HepG2 (cell line): ENCODE data around the gene TNFAIP8L3.

ENCODE experiments used
- FOXJ3 ChIP-seq: sonication (generic); formaldehyde crosslinking; IDR thresholded peaks from 2 replicates; pipeline ENCODE4 v1.4.0; 2020; ENCODE audit warnings: missing genetic modification reagents, mild to moderate bottlenecking, borderline replicate concordance
- MYC ChIP-seq: sonication (generic); formaldehyde crosslinking; IDR thresholded peaks from 2 replicates; pipeline ENCODE4 v1.9.0; 2021; ENCODE audit warnings: missing genetic modification reagents, borderline replicate concordance
- REL ChIP-seq: sonication (generic); formaldehyde crosslinking; conservative IDR thresholded peaks from 2 replicates; pipeline ENCODE4 v1.8.0; 2022; ENCODE audit warnings: mild to moderate bottlenecking, missing genetic modification reagents, moderate library complexity
- YY1 ChIP-seq: IDR thresholded peaks from 2 replicates; pipeline ENCODE4 v1.6.1; 2011; ENCODE audit warnings: low read length, low read depth, moderate library complexity, mild to moderate bottlenecking; ENCODE audit not compliant: insufficient read depth, insufficient replicate concordance
- ZNF121 ChIP-seq: sonication (generic); formaldehyde crosslinking; IDR thresholded peaks from 2 replicates; pipeline ENCODE4 v1.5.0; 2020; ENCODE audit warnings: mild to moderate bottlenecking, missing genetic modification reagents
- ZNF253 ChIP-seq: sonication (generic); formaldehyde crosslinking; IDR thresholded peaks from 2 replicates; pipeline ENCODE4 v1.8.0; 2022; ENCODE audit warnings: mild to moderate bottlenecking, missing genetic modification reagents, borderline replicate concordance

- TF ChIP-seq ZNF121 (CRISPR knock-in tag) (no peak), YY1 (no peak), ZNF253 (CRISPR knock-in tag) (no peak), REL (CRISPR knock-in tag) (no peak), MYC (CRISPR knock-in tag) (no peak), FOXJ3 (CRISPR knock-in tag) (no peak)
Observed at GRCh38 chr15:51038974-51039319, 55.8 kb downstream of the TNFAIP8L3 start.
